HG03159 (cell line): ENCODE measurements around the gene TPTE2.
A peak's percentile ranks its signal among the peaks of the same experiment; 100 is the strongest.
"Not testable (repeated sequence)": the region's sequence is repeated elsewhere in the genome, so short reads cannot be mapped to it uniquely, and the experiment has no call there.

Experiments
- ATAC-seq: cut with Tn5 transposase; IDR thresholded peaks from one replicate; pipeline ENCODE4 v1.9.1; 2021; ENCODE audit warnings: mild to moderate bottlenecking, moderate library complexity; ENCODE audit not compliant: unreplicated experiment

Gene TPTE2

GRCh38 chr13:19561127-19561582, at the start of gene TPTE2:
Gene TPTE2, minus strand, starts transcription at chr13:19561532. Its CDS starts 58,298 bp downstream, at chr13:19503234.
- not testable (repeated sequence) for ATAC-seq

- ATAC-seq: no peak
Observed at GRCh38 chr13:19607523-19608078, 46.3 kb upstream of the TPTE2 start.

GRCh38 chr13:19606737-19607136, 45.4 kb upstream of the TPTE2 start:
- no peak for ATAC-seq

- ATAC-seq: no peak
Observed at GRCh38 chr13:19606152-19606551, 44.8 kb upstream of the TPTE2 start.

- ATAC-seq: no peak
Observed at GRCh38 chr13:19605161-19605955, 44.0 kb upstream of the TPTE2 start.

- ATAC-seq: no peak
Observed at GRCh38 chr13:19604306-19604705, 43.0 kb upstream of the TPTE2 start.

- ATAC-seq: peak; percentile 93
Observed at GRCh38 chr13:19601749-19602725, 40.7 kb upstream of the TPTE2 start.

DNA sequence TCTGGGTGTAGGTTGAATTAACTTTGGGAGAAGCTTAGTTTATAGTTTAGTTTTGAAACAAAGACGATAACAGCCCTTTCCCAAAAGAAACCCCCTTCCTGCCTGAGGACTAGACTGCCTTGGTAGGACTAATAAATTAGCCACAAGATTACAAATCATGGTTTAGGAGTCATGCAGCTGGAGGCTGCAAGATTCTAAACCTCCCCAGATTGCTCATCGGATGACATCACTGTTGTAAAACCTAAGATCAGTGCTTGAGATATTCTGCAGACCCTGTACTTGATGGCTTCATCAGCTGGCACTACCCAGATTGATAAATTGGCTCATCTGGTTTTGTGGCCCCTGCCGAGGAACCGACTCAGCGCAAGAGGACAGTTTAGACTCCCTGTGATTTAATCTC, 36.2 kb upstream of the TPTE2 start:
- ATAC-seq: no peak

- no peak for ATAC-seq
Observed at GRCh38 chr13:19596960-19597361, 35.6 kb upstream of the TPTE2 start.

GRCh38 chr13:19596086-19596485, 34.8 kb upstream of the TPTE2 start:
- no peak for ATAC-seq

DNA sequence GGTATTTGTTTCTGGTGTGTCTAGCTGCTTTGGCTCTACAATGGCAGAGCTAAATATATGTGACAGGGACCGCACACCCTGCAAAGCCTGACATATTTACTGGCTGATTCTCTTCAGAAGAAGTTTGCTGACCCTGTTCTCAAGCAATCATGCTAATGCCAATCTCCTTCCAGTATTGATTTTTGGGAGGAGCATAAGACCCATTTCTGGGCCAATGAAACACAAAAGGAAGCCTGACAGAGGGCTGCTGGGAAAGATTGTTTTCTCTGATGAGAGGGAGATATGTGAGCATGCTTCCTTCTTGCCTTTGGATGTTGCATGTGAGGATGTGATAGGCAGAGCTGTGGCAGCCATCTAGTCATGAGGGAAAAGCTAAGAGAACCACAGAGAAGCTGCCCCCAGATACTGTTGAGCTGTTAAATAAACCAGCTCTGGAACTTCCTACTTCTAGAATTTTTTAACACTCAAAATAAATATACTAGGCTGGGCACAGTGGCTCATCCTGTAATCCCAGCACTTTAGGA, 31.4 kb upstream of the TPTE2 start:
- no peak for ATAC-seq

DNA sequence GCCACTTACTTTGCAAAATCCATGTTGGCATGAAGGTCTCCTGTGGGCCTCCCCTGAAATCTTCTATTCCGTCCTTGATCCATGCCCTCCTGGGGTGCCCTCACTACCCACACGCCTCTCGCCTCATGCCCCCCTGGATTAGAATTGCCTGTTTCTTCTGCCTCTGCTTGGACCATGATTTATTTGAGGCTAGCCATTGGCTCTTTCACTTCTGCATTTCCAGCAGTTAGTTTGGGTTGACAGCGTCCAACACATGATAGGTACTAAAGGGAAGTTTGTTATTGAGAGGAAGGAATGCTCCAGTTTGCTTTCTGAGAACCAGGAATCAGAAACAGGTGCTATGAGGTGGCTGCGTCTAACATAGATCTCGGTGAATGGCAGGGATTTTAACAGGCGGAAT, 30.5 kb upstream of the TPTE2 start:
- ATAC-seq: no peak

DNA sequence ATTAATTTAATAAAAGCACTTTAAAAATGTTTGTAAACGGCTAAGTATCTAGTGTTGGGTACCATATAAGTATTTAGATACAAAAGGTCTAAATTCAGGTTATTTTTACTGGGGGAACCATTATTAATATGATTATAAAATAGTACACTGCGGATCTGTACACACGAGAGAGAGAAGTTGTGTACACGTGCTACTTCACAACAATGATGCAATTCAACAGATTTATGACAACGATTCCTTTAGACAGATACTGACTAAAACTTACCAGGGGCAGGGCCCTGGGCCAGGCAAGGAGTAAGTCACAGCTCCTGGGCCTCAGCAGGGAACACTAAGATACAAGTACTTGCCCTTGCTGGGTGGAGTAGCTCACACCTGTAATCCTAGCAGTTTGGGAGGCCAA, 29.1 kb upstream of the TPTE2 start:
- ATAC-seq: no peak

DNA sequence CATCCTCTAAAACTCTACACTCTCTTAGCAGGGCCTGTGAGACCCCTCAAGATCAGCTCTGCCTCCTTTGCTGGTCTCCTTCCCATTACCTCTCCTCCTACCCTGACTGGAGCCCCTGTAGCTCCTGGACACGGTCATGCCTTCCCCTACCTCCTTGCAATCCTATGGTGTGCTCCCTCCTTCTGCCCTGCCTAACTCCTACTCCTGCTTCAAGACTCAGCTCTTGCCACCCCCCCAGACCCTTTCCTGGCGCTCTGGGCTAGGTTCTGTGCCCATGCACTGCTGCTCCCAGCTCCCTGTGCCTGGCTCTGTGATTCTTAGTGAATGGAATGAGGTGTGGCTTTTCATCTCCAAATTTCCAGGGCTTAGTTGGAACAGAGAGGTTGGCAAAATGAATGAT, 28.0 kb upstream of the TPTE2 start:
- ATAC-seq: no peak

DNA sequence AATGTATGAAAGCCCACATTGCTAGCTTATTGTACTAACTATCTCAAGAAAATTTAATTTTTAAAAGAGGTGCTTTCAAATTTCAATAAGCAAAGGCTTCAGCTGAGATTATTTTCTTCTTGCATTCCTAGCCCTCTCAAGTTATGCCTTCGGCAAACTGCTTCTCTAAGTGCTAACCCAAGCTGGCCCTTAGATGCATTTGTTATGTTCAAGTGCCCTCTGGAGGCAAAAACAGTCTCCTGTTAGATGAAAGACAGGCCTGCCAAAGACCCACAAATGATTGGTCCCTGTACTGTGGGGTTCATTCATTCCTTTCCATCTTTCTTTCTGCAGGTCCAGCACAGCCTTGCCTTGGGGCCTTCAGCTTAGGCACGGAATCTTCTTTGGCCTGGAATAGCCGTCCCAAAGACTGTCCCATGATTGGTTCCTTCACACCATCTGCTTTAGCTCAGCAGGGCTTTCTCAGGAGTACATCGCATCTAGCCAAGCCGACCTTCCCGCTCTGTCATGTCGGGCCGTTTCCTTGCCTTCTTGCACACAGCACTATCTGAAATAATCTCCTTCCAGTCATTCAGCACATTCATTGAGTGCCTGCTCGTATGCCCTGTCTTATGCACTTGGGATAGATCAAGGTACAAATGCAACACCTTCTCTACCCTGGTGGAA, 26.4 kb upstream of the TPTE2 start:
- peak; percentile 69 for ATAC-seq

- ATAC-seq: peak; percentile 80
Observed at GRCh38 chr13:19586904-19587634, 25.7 kb upstream of the TPTE2 start.

DNA sequence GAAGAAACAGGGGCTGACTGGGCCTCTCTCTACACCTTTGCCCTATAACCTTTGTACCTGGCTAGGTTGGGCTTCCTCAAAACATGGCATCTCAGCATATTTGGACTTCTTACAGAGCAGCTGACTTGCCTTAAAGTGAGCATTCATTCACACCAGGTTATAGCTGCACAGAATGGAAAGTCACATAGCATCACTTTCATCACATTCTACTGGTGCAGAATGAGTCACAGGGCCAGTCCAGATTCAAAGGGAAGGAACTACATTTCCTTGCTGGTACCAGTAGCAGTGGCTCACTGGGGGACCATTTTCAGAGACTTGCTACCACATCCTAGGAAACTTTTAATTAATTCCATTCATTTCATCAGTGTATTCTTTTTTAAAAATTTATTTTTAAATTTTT, 20.3 kb upstream of the TPTE2 start:
- ATAC-seq: no peak

GRCh38 chr13:19575230-19575629, 13.9 kb upstream of the TPTE2 start:
- ATAC-seq: no peak

- peak; percentile 51 for ATAC-seq
Observed at GRCh38 chr13:19573120-19573716, 11.9 kb upstream of the TPTE2 start.
